GM19455 (cell line): ENCODE results near the gene TRIM8.

Experiments used
- ATAC-seq: cut with Tn5 transposase; IDR thresholded peaks from one replicate; pipeline ENCODE4 v1.9.1; 2021; ENCODE audit not compliant: unreplicated experiment

The TRIM8 gene

DNA sequence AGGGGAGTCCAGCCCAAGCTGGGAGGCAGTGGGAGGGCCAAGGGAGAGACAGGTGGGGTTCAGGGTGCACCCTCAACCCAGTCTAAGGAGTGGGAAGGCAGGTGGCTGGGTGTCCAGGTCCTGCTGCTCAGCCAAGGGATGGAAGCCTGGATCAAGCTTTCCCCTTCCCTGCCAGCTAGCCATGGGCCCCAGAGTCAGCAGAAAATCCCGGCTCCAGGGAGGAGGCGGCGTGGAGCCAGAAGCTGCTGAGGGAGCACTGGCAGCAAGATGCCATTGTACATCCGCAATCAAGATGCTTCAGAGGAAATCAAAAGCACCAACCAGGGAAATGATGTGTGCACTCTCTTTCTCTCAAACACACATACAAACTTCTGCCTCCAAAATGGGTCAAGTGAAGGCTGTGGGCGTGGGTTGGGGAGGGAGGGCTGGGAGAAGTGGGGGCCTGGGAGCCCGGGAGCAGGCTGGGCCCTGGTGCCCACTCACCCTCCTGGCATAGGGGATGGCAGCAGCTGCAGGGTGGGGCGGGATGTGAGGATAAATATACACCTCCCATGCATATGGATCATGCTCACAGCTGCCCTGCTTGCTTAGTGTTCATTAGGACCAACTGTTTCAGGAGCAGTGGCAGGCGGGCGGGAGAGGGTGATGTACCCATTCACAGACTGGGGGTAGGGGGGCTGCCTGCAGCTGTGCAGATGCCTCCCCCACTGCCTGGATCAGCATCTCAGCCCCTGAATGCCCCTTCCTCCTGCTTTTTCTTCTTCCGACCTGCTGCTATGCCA lies 24.2 kb downstream of the TRIM8 start:
- ATAC-seq = no peak

DNA sequence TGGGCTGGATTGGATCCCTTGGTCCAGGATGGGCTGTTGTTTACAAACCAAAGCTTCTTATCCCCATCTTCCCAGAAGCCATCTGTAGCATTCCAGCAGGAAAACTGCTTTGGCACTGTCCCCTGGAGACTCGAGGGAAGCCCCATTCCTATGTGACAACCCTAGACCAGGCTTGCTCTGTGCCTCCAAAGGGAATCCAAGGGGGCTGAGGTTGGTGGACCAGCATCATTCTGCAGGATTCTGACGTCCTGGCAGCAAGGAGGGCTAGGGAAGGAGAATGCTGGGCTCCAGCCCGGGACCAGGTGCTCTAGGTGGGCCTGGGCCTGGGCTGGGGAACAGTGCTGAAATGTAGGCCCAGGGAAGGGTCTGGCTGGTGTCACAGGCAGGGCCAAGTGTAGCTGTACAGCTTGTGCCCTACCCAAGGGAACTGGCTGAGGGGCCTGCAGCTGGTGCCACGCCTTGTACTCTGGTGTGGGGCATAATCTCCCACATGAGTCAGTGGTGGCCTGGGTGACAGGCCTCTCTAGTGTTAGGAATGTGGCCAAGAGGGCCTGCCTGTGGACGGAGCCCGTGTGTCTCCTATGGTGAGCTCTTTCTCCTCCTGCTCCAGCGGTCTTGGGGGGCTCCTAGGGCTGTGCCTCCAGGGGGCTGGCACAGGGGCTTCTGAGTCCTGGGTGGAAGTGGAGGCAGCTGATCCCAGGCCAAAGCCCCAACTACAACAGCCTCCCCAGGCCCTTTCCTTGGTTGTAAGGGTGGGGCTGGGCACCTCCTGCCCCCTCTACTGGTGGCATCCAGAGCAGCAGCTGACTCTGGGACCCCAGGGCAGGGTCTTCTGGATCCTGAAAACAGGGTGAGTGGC lies 25.2 kb downstream of the TRIM8 start:
- no peak for ATAC-seq

DNA sequence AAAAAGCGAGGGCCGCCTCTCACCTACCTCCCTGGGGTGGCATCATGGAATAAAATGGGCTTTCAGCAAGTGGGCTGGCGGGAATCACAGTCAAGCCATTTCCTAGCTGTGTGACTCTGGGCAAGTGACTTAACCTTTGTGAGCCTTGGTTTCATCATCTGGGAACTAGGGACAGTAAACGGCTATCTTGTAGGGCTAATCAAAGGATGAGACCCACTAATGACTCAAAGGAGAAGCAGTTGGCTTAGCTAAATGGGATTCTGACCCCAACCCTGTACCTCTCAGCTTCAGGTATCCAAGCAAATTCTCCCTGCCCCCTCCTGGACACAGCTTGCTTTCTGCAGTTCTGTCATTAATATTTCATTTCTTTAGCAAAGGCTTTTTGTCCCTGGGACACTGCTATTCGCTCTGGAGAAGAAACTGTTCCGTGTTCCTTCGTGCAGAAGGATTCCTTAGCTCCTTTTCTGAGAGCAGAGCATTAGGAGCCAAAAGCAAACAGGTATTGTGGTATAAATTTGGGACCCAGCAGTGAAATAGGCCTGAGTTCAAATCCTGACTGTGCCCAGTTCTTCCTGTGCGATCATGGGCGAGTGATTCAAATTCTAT lies 25.9 kb downstream of the TRIM8 start:
- ATAC-seq = no peak

DNA sequence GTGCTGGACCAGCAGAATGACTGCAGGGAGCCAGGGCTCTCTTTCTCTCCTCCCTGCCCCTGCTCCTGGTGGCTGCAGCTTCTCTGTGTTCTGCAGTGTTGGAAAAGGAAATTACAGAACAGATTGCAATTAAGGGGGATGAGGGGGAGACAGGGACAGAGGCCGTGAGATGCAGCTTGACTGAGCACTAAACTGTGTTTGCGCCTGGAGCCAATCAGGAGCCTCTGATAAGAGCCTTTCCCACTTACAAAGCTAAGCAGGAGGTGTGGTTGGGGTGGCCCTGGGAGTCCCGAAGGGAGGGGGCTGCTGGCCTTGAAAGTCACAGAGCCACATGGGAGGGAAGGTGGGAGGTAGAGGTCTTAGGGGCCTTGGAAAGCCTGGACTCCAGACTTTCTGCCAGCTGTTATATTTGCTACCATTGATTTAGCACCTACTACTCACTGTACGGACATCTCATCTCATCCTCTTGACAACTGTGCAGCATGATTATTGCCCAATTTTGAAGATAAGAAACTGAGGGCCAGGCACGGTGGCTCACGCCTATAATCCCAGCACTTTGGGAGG lies 26.7 kb downstream of the TRIM8 start:
- no peak for ATAC-seq

DNA sequence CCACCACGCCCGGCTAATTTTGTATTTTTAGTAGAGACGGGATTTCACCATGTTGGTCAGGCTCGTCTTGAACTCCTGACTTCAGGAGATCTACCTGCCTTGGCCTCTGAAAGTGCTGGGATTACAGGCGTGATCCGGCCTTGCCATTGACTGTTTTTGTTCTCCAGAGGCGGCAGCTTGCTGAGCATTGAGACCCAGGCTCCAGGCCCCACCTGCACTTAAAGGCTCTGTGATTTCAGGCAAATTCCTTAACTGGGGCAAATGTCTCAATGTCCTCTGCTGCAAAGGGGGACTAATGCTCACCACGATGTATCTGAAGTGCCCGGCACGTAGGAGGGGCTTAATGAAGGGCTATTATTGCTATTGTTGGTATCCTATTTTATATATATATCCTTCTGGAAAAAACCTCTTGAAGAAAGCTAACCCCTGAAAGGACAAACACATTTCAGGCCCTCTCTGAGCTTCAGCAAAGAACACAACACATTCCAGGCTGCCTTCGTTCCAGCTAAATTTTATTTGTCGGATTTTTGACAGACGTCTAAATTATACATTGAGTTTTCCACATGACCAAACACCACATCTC lies 29.0 kb downstream of the TRIM8 start:
- ATAC-seq = no peak

DNA sequence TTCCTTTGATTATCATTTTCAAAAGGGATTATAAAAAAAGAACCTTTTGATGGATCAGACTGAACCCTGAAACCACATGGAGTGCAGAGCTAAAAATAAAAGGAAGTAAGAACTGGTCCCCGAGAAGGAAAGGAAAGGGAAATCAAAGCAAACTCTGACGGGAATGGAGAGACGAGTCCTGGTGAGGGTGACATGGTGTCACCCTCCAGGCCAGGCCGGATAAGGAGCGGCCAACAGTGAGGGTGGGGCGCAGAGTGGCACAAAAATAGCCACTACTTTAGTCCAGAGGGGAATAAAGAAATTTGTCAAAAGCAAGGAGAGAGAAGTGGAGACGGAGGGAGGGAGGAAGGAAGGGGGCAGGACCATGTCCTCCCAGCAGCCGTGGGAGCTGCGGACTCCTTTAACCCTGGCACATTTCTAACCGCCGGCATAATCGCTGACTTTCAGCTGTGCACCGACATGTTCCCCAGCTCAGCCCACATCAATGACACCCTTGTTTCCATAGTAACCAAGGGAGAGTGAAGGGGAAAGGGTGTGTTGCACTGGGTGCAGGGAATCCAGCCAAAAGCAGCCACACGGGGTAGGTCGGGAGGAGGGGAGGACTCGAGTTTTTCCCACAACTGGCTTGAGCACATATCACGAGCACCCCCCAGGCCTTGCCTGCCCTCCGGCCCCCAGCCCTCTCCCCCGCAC lies 29.7 kb downstream of the TRIM8 start:
- ATAC-seq = no peak

DNA sequence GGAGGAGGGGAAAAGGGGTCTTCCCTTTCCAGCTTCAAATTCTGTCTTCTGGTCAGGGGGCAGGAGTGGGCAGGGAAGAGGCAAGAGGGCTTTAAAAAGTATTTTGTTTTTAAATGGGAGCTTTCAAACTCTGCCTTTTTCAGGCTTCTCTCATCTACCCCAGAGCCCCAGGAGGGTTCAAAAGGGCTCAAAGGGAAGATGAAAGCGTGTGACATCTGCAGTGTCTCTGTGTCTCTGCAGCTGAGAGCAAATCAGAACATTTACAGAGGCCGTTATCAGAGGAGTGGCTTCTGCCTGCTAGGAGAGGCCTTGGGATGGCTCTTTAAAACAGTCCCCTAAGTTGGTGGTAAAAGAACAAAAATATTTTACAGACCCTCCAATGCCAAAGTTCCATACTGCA lies 30.3 kb downstream of the TRIM8 start:
- ATAC-seq = no peak

DNA sequence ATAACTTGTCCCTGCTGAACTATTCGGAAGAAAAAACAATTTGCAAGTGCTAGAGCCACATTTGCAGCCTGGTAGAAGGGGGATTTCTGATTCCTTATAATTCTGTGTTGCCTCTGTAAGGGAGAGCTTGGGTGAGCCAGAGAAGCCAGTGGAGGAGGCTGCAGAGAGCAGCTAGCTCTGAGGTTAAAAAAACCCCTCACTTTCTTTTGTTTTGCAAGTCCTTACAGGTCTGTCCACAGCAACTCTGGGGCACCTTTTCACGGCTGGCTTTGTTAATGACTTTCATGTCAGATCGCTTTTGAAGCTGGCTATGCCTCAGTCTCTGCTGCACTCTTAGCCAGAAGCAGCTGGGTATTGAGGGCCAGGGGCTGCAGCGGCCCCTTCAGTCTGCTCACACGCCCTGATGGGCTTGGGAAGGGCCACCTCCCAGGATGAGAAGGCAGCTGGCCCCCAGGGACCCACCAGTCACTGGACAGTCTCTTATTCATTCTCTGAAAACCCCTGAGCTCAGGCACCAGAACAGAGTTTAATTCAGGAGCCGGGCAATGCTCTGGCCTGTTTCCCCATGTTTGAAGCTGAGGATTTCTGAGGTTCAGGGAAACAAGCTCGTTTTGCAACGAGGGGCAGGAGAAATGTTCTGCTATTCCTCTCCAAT lies 30.9 kb downstream of the TRIM8 start:
- ATAC-seq = no peak

DNA sequence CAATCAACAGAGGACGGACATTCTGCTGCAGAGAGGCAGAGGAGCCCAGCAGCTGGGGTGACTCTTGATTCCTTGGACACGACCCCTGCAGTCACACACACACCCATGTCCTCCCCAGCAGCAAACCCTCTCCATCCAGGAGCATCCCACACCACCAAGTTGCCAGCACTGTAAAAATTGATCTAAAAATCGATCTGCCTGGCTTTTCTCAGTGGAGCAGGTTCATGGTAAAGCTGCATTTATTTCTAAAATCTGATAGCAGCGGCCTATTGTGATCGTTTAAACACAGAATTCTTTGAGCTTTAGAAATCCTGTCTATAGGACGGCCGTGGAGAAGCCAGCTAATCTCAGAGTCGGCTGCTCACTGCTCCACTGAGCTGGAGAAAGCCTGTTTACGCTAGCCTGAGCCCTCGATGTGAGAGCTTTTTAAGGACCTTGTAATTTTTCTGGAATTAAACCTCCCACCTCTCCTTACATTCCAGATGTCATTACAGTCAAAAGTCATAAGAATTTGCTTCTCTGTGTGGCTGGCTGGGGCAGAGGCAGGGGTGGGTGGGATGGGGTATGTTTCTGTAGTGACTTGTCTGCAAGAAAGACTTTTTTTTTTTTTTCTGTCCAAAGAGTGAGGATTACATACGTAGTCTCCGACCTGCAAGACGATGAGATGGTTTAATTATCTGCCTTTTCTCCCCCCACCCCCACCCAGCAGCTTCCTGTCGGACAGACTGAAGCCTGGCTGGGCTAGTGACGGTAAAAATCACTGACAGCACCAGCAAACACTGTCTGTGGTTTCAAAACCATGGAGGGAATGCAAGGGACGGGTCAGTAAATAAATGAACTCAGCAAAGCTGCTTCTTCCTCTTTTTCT lies 31.6 kb downstream of the TRIM8 start:
- no peak for ATAC-seq

DNA sequence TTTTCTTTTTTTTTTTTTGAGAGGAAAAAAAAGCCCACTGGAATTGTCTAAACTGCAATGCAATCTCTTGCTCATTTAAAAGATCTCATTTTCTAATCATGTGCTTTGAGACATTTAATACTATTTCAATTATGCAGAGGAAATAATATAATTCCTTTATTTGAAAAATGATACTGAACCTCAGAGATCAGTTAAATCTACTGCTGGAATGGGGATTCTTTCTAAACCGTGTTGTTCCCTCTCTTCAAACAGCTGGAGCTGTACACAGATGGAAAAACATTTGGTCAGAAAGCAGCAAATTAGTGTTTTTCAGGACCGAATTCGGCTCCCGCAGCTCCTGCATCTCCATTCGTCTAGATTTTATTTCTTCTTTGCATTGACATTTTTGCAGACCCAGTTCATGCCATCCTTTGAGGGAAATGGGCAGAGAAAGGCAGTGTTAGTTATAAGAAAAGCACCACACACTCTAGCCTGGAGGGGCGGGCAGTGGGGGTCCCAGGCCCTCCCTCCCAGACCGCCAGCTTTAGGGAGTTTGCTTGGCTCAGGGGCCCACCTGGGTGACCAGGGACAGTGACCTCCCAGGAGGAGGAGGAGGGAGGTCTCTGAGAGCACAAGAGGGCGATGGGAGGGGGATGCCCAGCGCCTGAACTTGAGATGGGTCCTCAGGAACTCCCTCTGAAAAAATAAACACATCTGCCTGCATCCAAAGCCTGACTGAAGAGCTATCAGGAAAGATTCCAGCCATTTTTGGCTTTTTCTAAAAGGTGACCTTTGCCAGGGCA lies 32.4 kb downstream of the TRIM8 start:
- no peak for ATAC-seq

DNA sequence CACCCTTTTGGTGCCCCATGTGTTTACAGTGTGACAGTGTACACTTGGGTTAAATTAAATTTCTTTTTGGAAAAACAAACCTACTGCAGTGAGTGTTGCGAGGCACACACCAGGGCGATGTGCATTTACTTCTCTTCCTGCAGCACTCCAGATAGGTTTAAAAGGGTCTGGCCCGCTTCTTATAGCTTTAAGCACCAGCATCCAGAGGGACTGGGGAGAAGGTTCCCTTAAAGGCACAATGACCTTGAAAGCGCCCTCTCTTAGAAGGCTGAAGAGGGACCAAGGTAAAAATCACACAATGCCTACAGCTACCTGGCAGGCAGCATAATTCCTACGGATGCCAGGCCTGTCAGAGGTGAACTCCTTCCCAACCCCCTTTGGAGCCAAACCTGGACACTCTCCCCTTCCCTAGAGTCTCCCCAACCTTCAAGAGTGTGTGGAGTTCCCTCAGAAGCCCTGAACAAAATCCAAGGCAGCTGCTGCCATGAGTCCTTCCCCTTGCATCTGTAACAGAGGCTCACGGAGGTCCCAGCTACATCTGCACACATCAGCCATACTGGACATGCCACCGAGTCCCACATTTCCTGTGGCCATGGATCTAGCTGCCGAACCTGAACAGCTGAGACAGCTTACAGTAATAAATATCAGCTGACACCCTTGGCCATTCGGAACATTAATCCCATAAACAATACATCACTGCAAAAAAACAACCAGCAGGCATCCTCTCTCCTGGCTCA lies 33.2 kb downstream of the TRIM8 start:
- ATAC-seq = no peak

DNA sequence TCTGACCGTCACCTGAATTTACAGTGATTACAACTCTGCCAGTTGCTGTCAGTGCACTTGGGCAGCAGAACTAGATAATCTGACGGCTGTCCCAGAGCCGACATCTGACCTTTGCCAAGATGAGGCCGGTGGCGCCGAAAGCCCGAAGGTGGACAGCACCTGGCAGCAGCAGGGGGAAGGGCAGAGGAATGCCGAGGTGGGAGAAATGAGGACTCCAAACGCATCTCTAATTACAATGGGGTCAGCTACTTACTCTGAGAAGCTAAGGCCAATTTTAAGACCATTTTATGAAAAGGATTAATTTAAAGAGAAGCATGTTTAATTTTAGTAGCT lies 33.8 kb downstream of the TRIM8 start:
- ATAC-seq = no peak

DNA sequence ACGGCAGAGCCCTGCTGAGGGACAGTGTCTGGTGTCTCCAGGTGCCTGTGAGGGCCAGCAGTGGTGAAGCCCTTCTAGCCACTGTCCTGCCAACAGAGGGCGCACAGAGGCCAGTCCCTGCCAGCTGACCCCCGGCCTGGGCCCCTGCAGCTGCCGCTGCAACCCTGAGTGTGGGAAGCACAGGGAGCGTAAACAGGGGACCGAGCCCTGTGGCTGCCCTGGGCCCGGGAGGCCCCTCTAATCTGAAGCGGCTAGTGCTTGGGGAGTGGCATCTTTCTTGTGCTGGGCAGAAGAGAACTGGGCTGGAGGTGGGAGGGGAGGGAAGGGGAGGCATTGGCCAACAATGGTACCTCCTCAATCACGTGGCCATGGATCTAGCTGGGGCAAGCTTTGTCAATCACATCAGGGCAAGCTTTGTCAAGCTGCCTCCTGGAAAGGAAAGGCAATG lies 34.6 kb downstream of the TRIM8 start:
- ATAC-seq = no peak

DNA sequence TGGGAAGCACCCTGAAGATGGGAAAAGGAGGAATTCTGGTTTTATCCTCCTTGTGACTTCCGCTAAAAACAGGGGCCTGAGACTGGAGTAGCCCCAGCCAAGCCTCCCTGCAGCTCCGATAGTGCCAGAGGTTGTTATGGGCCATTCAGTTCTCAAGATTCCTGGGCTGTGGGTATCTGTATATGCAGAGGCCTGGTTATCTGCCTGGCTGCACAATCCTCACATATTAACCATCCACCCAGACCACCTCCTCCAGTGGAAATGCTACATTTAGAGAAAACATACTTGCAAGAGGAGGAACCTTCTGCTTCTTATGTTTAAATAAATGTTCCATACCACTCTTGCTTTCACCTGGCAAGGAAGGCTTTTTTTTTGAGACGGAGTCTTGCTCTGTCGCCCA lies 35.3 kb downstream of the TRIM8 start:
- ATAC-seq = no peak

DNA sequence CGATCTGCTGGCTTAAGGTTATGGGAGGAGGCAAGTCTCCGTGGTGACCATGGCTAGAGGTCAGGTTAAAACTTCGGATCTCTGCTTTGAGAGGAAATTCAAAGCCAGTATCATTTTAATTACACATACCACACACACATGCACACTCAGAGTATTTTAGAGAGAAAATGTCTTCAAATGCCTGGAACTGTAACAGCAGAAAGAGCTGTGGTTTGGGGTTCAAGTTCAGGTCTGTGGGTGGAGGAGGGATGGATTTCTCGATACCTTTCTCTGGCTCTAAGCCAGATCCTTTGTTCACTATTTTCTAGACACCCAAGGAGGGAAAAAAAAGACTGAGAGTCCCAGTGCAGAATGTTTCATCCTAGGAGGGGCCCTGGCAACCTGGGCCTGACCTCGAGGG lies 37.4 kb downstream of the TRIM8 start:
- ATAC-seq = no peak

DNA sequence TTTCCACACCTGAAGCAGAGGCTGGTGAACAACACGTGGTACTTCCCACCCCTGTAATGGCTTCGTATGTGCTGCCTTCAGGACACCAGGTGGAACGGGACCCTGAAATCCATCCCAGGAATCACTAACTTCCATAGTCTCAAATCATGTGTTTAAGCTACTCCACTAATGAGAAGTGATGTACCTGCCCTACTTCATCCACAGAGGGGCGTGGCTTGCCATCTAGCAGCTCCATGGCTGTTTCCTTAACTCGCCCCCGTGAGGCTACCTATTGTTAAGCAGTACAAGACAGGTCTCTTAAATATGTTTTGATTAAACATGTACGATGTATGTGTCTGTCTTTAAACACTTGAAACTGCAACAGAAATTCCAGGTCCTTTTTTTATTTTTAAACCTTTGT lies 38.1 kb downstream of the TRIM8 start:
- ATAC-seq = no peak

DNA sequence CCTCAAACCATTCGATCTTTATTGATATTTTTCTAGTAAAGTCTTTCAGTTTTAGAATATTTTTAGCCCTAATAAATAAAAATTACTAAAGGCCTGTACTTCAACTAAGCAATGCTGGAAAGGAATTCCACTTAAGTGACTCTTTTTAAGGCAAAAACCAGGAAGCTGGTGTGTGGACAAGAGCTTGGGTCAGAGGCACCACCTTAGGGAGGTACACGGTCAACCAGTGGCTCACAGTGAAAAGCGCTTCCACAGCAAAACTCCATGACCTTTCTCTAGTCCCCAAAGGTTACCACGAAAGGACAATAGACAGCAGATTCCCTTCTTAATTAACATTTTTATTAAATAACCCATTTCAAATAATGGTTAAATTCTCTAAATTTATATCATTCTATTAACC lies 38.7 kb downstream of the TRIM8 start:
- ATAC-seq = no peak

DNA sequence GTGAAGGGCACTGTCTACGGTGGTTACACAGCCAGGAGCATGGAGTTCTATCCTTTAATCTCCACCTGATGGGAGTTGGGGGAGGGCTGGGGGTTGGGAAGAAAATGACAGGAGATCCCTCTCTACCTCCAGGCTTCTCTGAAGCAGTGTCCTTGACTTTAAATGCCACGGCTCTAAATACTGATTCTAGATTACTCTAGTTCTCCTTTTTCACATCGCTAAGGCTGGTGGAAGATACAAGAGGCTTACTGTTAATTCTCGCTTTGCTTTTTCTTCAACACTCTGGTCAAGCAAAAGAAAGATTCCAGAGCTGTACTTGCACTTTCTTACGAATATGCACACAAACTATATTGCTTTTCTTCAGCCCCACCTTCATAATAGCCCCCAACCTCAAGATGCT lies 39.5 kb downstream of the TRIM8 start:
- no peak for ATAC-seq
